Lower leg skin (tissue), 4 donors: Measurements from ENCODE around the gene PRR7. TPM values are rescaled to one million over a fixed set of nuclear protein-coding genes. Genes with fewer than 3 reads are reported as not detected.

Source experiments
- DNase-seq, 2 donors: peaks; one replicate each; pipeline ENCODE4 v3.0.0-alpha.2; 2019; ENCODE audit warnings: low spot score in 2 of 2
- H3K4me3 ChIP-seq: fragments of 200-600 bp; sonication (generic); 2 replicates; pipeline ENCODE4 v1.5.1; 2017; ENCODE audit warnings: mild to moderate bottlenecking, low read depth; ENCODE audit not compliant: poor library complexity, severe bottlenecking
- POLR2A ChIP-seq, 2 donors: fragments of 450-650 bp; IDR thresholded peaks; one replicate each; pipeline ENCODE4 v1.6.1; 2016 to 2017; ENCODE audit warnings: antibody characterized with exemption in 2 of 2, mild to moderate bottlenecking in 1 of 2, moderate library complexity in 1 of 2
- WGBS, 2 donors: methylation state at CpG; one replicate each; pipeline ENCODE4 v1.1.5; 2018; 5-methylcytosine and 5-hydroxymethylcytosine counted together
- intact Hi-C: fragments of 100-400 bp; cut with DNase I; formaldehyde crosslinking; loops from one replicate; pipeline ENCODE4 v1.15.0; 2023; ENCODE audit warnings: low total_unique reads
- total RNA-seq, 4 donors: library from RNA; depleted of rRNA; stranded (reverse); fragments of >200 nt; gene quantifications; one replicate each; pipeline ENCODE4 v1.1.0, GENCODE V29; 2016
- TF ChIP-seq, protein P1 (sequence below), 3 donors: fragments of 450-650 bp; IDR thresholded peaks; one replicate each; pipeline ENCODE4 v1.5.1; 2016; ENCODE audit warnings: antibody characterized with exemption in 3 of 3, mild to moderate bottlenecking in 3 of 3, moderate library complexity in 2 of 3

The PRR7 gene
- total RNA-seq, 4 donors from 2014 or later = 5.4 to 10.2 (median 8.0) TPM

DNA sequence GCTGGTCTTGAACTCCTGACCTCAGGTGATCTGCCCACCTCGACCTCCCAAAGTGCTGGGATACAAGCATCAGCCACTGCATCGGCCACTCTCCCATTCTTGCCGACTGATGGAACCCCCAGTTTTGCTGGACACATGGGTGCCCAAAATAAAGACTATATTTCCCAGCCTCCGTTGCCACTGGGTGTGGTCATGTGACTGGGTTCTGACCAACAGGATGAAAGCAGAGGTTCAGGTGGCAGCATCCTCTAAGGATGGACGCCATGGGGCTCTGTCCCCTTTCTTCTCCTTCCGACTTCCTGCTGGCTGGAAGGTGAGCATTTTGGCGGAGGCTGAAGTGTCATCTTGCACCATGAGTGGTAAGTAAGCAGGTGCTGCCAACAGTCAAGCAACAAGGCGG lies 40.5 kb downstream of the PRR7 start:
- intact Hi-C loops = no loop called here
- no peak overlapping the region for H3K4me3 ChIP-seq
- no peak for DNase-seq
- no peak for TF ChIP-seq POLR2A (IDR thresholded peaks at IDR 0.05)
- TF ChIP-seq, protein P1, sequence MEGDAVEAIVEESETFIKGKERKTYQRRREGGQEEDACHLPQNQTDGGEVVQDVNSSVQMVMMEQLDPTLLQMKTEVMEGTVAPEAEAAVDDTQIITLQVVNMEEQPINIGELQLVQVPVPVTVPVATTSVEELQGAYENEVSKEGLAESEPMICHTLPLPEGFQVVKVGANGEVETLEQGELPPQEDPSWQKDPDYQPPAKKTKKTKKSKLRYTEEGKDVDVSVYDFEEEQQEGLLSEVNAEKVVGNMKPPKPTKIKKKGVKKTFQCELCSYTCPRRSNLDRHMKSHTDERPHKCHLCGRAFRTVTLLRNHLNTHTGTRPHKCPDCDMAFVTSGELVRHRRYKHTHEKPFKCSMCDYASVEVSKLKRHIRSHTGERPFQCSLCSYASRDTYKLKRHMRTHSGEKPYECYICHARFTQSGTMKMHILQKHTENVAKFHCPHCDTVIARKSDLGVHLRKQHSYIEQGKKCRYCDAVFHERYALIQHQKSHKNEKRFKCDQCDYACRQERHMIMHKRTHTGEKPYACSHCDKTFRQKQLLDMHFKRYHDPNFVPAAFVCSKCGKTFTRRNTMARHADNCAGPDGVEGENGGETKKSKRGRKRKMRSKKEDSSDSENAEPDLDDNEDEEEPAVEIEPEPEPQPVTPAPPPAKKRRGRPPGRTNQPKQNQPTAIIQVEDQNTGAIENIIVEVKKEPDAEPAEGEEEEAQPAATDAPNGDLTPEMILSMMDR (IDR thresholded peaks at IDR 0.05) = no peak
- WGBS, 2 donors = 92 to 98% methylated on average over 8 of the region's 8 CpGs

DNA sequence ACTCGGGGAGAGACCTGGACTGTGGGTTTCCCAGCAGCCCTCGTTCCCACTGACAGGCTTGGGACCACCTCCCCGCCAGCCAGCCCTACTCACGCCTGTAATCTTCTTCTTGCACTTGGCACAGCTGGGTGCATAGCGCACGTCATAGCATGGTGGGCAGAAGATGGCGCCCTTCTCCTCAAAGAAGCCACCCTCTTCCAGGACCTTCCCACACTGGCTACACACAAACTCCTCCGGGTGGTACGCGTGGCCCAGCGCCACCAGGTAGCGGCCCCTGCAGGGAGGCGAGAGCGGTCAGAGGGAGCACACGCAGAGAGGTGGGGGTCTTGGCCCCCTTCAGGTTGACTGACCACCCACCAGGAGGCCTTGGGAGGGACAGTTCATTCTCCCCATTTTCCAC lies 41.4 kb downstream of the PRR7 start:
- WGBS, 2 donors = 93 to 97% methylated on average over 14 to 15 of the region's 15 CpGs
- H3K4me3 ChIP-seq = no peak overlapping the region
- DNase-seq = no peak
- intact Hi-C loops = no loop called here
- TF ChIP-seq, protein P1 (IDR thresholded peaks at IDR 0.05) = no peak
- no peak for TF ChIP-seq POLR2A (IDR thresholded peaks at IDR 0.05)

DNA sequence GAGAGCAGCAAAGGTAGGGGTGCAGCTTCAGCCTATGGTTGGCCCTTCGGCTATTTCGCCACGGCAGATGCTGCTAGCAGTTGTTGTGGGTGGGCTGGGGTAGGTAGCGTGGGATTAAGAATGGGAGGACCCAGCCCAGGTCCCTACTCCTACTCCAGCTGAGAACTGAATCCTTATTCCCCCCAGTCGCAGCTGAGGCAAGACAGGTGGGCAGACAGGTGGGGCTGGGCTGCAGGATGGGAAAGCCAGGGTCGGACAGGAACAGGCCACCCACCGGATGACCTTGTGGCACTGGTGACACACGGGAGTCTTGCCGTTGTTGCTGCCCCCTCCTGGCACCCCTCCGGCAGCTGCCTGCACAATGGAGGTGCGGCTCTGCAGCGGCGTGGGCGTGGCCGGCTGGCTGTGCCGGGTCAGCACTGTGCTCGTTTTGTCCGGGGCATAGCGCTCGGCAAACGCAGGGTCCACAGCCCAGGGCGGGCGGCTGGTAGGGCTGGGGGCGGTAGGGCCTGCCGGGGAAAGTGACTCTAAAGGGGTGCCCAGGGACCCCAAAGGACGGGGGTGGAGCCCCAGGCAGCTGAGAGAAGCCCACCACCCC lies 42.6 kb downstream of the PRR7 start:
- TF ChIP-seq, protein P1 (IDR thresholded peaks at IDR 0.05) = no peak
- TF ChIP-seq POLR2A (IDR thresholded peaks at IDR 0.05) = no peak
- 78 to 90% methylated on average over 17 to 26 of the region's 26 CpGs for WGBS, 2 donors
- intact Hi-C loops = no loop called here
- DNase-seq = no peak
- no peak overlapping the region for H3K4me3 ChIP-seq

DNA sequence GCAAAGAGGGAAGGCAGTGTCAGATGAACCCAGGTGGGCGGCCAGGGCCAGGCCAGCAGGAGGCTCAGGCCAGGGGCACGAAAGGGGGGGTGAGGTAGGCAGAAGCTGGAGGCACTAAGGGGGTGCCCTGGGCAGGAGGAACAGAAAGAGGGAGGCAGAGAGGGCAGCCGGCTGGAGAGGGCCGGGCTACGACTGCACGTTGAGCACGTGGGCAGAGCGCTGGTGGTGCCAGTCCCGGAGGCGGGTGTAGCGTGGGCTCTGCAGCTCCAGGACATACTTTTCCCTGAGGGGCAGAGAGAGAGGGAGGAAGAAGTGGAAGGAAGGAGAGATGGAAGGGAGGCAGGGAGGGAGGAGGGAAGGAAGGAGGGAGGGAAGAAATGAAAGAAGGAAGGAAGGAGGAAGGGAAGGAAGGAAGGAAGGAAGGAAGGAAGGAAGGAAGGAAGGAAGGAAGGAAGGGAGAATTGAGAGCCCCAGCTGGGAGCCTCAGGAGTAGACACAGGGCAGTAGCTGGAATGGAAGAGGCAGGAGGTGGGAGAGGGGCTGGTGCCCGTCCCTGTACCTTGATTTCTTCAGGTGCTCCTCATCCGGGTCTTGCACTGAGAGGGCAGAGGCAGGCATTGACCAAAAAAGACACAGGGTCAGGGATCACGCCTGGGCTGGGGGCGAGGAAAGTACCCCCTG lies 43.8 kb downstream of the PRR7 start:
- 82 to 83% methylated on average over 15 of the region's 15 CpGs for WGBS, 2 donors
- TF ChIP-seq POLR2A (IDR thresholded peaks at IDR 0.05) = no peak
- TF ChIP-seq, protein P1 (IDR thresholded peaks at IDR 0.05) = no peak
- DNase-seq = no peak
- no peak overlapping the region for H3K4me3 ChIP-seq
- intact Hi-C loops = no loop called here

GRCh38 chr5:177490992-177491391 lies 44.4 kb downstream of the PRR7 start:
- TF ChIP-seq, protein P1 (IDR thresholded peaks at IDR 0.05) = no peak
- no peak for TF ChIP-seq POLR2A (IDR thresholded peaks at IDR 0.05)
- 68 to 87% methylated on average over 16 of the region's 16 CpGs for WGBS, 2 donors
- H3K4me3 ChIP-seq = no peak overlapping the region
- intact Hi-C loops = no loop called here
- DNase-seq = no peak
